Retinal pigment epithelial cell (primary cell): ENCODE measurements around the gene CTSW.
"Not testable (repeated sequence)": the region's sequence is repeated elsewhere in the genome, so short reads cannot be mapped to it uniquely, and the experiment has no call there.

Experiments used
- DNase-seq: peaks from one replicate; pipeline ENCODE4 v3.0.0-alpha.2; 2010; ENCODE audit warnings: low read depth
- H3K4me3 ChIP-seq: 2 replicates; pipeline ENCODE4 v1.5.1; 2011; ENCODE audit warnings: mild to moderate bottlenecking, low read length, control low read depth, moderate library complexity
- CTCF ChIP-seq: conservative IDR thresholded peaks from 2 replicates; pipeline ENCODE4 v1.5.1; 2011; ENCODE audit warnings: low read depth, low read length, control low read depth, inconsistent platforms

CTSW gene

GRCh38 chr11:65879617-65880016 is at the start of gene CTSW:
Gene CTSW (plus strand): TSS chr11:65879837. CDS start chr11:65879855, 18 bp downstream.
- H3K4me3 ChIP-seq: no peak within 1 kb of the TSS
- TF ChIP-seq CTCF: no peak
- DNase-seq: no peak

GRCh38 chr11:65832231-65832630 is 47.4 kb upstream of the CTSW start:
- not testable (repeated sequence) for H3K4me3 ChIP-seq, DNase-seq

GRCh38 chr11:65833297-65834030 is 46.2 kb upstream of the CTSW start, which contains the start of gene SNX32:
Gene SNX32 (plus strand): TSS chr11:65833963. CDS start chr11:65834066, 103 bp downstream.
- peak; percentile 62 for DNase-seq
- no peak for TF ChIP-seq CTCF
- peak within 1 kb of the TSS; percentile 72 for H3K4me3 ChIP-seq

GRCh38 chr11:65834202-65834601 is 45.4 kb upstream of the CTSW start:
- peak overlapping the region; percentile 72 for H3K4me3 ChIP-seq
- DNase-seq: no peak
- no peak for TF ChIP-seq CTCF

GRCh38 chr11:65842144-65842543 is 37.5 kb upstream of the CTSW start:
- no peak for DNase-seq
- no peak for TF ChIP-seq CTCF
- no peak overlapping the region for H3K4me3 ChIP-seq

- TF ChIP-seq CTCF: no peak
- no peak for DNase-seq
- H3K4me3 ChIP-seq: no peak overlapping the region
These were observed 35.8 kb upstream of the CTSW start for GRCh38 chr11:65843811-65844210.

- no peak overlapping the region for H3K4me3 ChIP-seq
- TF ChIP-seq CTCF: no peak
- no peak for DNase-seq
These were observed 35.3 kb upstream of the CTSW start for GRCh38 chr11:65844231-65844872.
